Measurements from ENCODE around the gene TUBA8.
A peak's percentile ranks its signal among the peaks of the same experiment; 100 is the strongest.
"Not testable (repeated sequence)": the region's sequence is repeated elsewhere in the genome, so short reads cannot be mapped to it uniquely, and the experiment has no call there.

TUBA8 gene

GRCh38 chr22:18106550-18107341 lies 3.9 kb upstream of the TUBA8 start:
- H3K4me1 ChIP-seq (ENCODE audit: insufficient read depth, low read length); H3K36me3 ChIP-seq (ENCODE audit: insufficient read depth, low read length); H3K9ac ChIP-seq (ENCODE audit: low read depth, low read length); H3K27ac ChIP-seq (ENCODE audit: low read depth, low read length); H3K4me3 ChIP-seq (ENCODE audit: low read length); H3K9me3 ChIP-seq (ENCODE audit: insufficient read depth, low read depth, low read length): not testable (repeated sequence)
- 88% methylated on average over 4 of the region's 4 CpGs for WGBS
- H3K27me3 ChIP-seq (ENCODE audit: insufficient read depth, low read length) = peaks cover 33% of the 10 kb centered on the region

DNA sequence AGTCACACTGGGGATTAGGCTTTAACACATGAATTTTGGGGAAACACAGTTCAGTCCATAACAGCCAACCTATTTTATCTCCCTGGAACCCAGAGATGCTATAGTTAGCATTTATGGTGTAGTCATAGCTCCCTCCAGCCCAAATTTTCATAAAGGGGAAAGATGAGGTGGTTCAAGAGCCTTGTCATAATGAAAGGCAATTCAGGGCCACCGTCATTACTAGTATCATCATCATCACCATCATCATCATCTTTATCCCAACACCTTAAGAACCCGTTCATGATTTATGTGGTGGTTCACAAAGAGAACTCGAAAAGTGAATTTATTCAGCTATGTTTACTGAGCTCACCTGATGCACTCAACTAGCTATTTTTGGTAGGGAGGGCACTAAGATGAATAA lies 2.4 kb upstream of the TUBA8 start:
- no peak overlapping the region for H3K27ac ChIP-seq (ENCODE audit: low read depth, low read length)
- 93% methylated on average over 2 of the region's 3 CpGs for WGBS
- H3K9me3 ChIP-seq (ENCODE audit: insufficient read depth, low read depth, low read length) = no peaks in the 10 kb centered on the region; the same call in 1 of the 2 replicates
- H3K4me3 ChIP-seq (ENCODE audit: low read length) = no peak overlapping the region
- no peaks in the 10 kb centered on the region for H3K36me3 ChIP-seq (ENCODE audit: insufficient read depth, low read length)
- 0 out of 2 replicates have a peak, but pooled peaks cover 6% of the 10 kb centered on the region for H3K4me1 ChIP-seq (ENCODE audit: insufficient read depth, low read length)
- H3K27me3 ChIP-seq (ENCODE audit: insufficient read depth, low read length) = peaks cover 42% of the 10 kb centered on the region
- H3K9ac ChIP-seq (ENCODE audit: low read depth, low read length) = no peak overlapping the region

DNA sequence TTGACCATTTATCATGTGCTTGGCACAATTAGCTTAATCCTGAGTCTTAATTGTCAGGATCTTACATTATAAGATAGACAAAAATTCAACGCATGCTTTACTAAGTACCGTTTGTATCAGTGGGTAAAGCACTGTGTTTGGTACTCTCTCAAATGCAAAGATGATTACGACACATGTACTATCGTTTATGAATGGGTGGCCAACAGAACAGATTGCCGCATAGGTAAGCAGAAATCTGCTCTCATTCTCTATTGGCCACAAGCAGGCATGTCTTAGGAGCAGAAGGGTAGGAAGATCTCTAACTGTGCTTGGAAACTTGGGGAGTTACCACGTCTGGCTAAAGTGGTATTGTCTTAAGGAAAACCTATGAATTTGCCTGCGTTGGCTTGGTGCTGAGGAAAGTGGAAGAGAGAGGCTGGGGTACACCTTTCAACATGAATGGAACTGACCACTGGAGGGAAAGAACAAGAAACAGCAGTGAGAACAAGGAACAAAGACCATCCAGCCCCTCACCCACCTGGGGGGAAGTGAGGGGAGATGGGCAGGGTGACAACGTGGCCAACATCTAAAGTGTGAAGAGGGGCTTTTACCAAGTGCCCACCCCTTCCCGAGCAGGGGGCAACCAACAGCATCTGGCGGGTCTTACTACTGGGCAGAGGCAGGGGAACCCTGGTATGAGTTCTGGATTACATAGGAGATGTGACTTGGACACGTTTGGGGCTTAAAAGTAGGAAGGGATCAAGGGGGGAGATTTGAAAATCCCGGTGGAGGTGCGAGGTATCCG lies 1.0 kb upstream of the TUBA8 start:
- no peak overlapping the region for H3K27ac ChIP-seq (ENCODE audit: low read depth, low read length)
- H3K36me3 ChIP-seq (ENCODE audit: insufficient read depth, low read length) = no peaks in the 10 kb centered on the region
- 62% methylated on average over 14 of the region's 14 CpGs for WGBS
- H3K9ac ChIP-seq (ENCODE audit: low read depth, low read length) = no peak overlapping the region
- H3K27me3 ChIP-seq (ENCODE audit: insufficient read depth, low read length) = peaks cover 42% of the 10 kb centered on the region
- H3K9me3 ChIP-seq (ENCODE audit: insufficient read depth, low read depth, low read length) = no peaks in the 10 kb centered on the region; the same call in 1 of the 2 replicates
- H3K4me1 ChIP-seq (ENCODE audit: insufficient read depth, low read length) = 0 out of 2 replicates have a peak, but pooled peaks cover 6% of the 10 kb centered on the region
- H3K4me3 ChIP-seq (ENCODE audit: low read length) = peak overlapping the region; percentile 44; the same call in 1 of the 2 replicates

DNA sequence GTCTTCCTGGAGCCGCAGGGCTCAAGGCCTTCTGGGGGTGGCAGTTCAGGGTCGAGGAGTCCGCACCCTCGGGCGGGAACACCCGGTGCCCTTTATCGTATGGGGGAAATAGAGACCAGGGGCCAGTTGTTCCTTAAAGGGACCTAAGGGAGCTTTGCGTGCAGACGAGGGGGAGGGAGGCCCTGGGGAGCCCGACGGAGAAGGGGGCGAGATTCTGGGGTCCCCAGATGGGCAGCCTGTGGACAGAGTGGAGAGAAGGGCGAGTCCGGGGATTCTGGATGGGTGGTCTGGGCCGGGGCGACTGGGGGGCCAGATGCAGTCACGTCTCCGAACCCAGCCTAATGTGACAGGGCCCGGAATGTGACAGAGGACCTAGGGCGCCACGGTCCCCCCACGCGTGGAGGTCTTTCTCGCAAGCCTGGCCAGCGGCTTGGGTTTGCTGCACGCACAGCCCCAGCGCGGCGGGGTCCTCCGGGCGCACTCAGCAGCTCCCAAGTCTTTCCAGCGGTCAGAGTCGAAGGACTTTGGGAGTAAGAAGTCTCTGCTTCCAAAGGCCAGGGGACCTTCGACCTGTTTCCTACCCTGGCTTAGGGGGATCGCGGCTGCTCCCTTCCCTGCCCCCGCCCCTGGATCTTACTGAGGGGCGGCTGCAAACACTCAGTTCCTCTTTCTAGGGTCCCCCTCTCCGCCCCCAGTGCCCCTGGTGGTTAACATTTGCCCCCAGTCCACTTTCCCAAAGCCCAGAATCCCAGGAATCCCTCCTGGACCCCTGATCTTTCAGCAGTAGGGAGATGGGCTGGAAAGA lies 547 bp downstream of the TUBA8 start:
- Histone ChIP-seq H3K4me1 (ENCODE audit: insufficient read depth, low read length) (0 out of 2 replicates have a peak, but pooled peaks cover 6% of the 10 kb centered on the region), H3K36me3 (ENCODE audit: insufficient read depth, low read length) (no peaks in the 10 kb centered on the region), H3K27ac (ENCODE audit: low read depth, low read length) (no peak overlapping the region), H3K4me3 (ENCODE audit: low read length) (peak overlapping the region; percentile 44), H3K27me3 (ENCODE audit: insufficient read depth, low read length) (peaks cover 42% of the 10 kb centered on the region), H3K9me3 (ENCODE audit: insufficient read depth, low read depth, low read length) (no peaks in the 10 kb centered on the region; the same call in 1 of the 2 replicates), H3K9ac (ENCODE audit: low read depth, low read length) (no peak overlapping the region; the same call in 1 of the 2 replicates)
- 39% methylated on average over 39 of the region's 39 CpGs for WGBS

GRCh38 chr22:18111759-18112330 lies 1.2 kb downstream of the TUBA8 start:
- H3K27ac ChIP-seq (ENCODE audit: low read depth, low read length) = no peak overlapping the region
- H3K9me3 ChIP-seq (ENCODE audit: insufficient read depth, low read depth, low read length) = no peaks in the 10 kb centered on the region; the same call in 1 of the 2 replicates
- no peaks in the 10 kb centered on the region for H3K36me3 ChIP-seq (ENCODE audit: insufficient read depth, low read length)
- 0 out of 2 replicates have a peak, but pooled peaks cover 6% of the 10 kb centered on the region for H3K4me1 ChIP-seq (ENCODE audit: insufficient read depth, low read length)
- 79% methylated on average over 11 of the region's 12 CpGs for WGBS
- H3K27me3 ChIP-seq (ENCODE audit: insufficient read depth, low read length) = peaks cover 42% of the 10 kb centered on the region
- H3K9ac ChIP-seq (ENCODE audit: low read depth, low read length) = no peak overlapping the region
- no peak overlapping the region for H3K4me3 ChIP-seq (ENCODE audit: low read length)

DNA sequence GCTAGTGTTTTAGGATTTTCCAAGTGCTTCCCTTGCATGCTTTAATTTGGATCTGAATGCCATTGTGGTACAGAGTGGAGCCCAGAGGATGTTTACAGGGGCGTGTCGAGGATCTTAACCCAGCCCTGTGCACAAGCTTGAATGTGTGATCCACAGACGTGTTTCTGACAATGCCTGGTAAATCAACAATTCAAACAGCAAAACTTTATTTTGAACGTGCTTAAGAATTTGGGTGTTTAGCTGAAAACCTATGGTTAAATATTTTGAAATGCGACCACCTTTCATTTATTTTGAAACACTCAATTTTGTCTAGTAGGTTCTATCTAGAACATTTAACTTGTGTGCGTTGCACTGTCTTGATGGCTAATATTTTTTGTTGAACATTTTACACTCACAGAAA lies 1.8 kb downstream of the TUBA8 start:
- 83% methylated on average over 5 of the region's 6 CpGs for WGBS
- Histone ChIP-seq H3K36me3 (ENCODE audit: insufficient read depth, low read length) (no peaks in the 10 kb centered on the region), H3K4me3 (ENCODE audit: low read length) (no peak overlapping the region), H3K9me3 (ENCODE audit: insufficient read depth, low read depth, low read length) (no peaks in the 10 kb centered on the region; the same call in 1 of the 2 replicates), H3K9ac (ENCODE audit: low read depth, low read length) (no peak overlapping the region), H3K4me1 (ENCODE audit: insufficient read depth, low read length) (0 out of 2 replicates have a peak, but pooled peaks cover 6% of the 10 kb centered on the region), H3K27ac (ENCODE audit: low read depth, low read length) (no peak overlapping the region), H3K27me3 (ENCODE audit: insufficient read depth, low read length) (peaks cover 42% of the 10 kb centered on the region)

- 0 out of 2 replicates have a peak, but pooled peaks cover 6% of the 10 kb centered on the region for H3K4me1 ChIP-seq (ENCODE audit: insufficient read depth, low read length)
- 89% methylated on average over 11 of the region's 11 CpGs for WGBS
- H3K27me3 ChIP-seq (ENCODE audit: insufficient read depth, low read length) = peaks cover 36% of the 10 kb centered on the region
- no peak overlapping the region for H3K4me3 ChIP-seq (ENCODE audit: low read length)
- no peak overlapping the region for H3K9ac ChIP-seq (ENCODE audit: low read depth, low read length)
- no peak overlapping the region for H3K27ac ChIP-seq (ENCODE audit: low read depth, low read length)
- no peaks in the 10 kb centered on the region for H3K9me3 ChIP-seq (ENCODE audit: insufficient read depth, low read depth, low read length)
- H3K36me3 ChIP-seq (ENCODE audit: insufficient read depth, low read length) = no peaks in the 10 kb centered on the region
Observed at GRCh38 chr22:18113680-18114394, 3.2 kb downstream of the TUBA8 start.

DNA sequence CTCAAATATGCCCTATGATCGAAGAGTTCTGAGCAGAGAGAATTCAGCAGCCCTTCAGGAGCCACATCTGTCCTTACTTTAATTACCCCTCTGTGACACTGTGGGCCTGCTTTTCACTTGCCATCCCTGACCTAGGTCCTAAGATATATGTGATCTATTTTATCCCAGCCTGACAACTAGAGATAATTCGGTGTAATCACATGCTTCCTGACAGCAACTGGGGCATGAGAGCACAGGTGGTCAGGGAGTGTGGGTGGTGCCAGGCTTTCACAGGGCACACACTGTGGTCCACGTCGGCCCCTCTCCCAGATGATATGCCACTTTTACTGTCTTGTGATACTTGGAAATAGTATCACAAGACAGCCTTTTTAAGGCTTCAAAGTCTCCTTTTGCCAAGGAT lies 3.9 kb downstream of the TUBA8 start:
- Histone ChIP-seq H3K27ac (ENCODE audit: low read depth, low read length) (no peak overlapping the region), H3K36me3 (ENCODE audit: insufficient read depth, low read length) (no peaks in the 10 kb centered on the region), H3K27me3 (ENCODE audit: insufficient read depth, low read length) (peaks cover 31% of the 10 kb centered on the region), H3K9me3 (ENCODE audit: insufficient read depth, low read depth, low read length) (no peaks in the 10 kb centered on the region), H3K4me1 (ENCODE audit: insufficient read depth, low read length) (0 out of 2 replicates have a peak, but pooled peaks cover 6% of the 10 kb centered on the region), H3K9ac (ENCODE audit: low read depth, low read length) (no peak overlapping the region), H3K4me3 (ENCODE audit: low read length) (no peak overlapping the region)
- 93% methylated on average over 4 of the region's 4 CpGs for WGBS

GRCh38 chr22:18114976-18115652 lies 4.5 kb downstream of the TUBA8 start:
- Histone ChIP-seq H3K27me3 (ENCODE audit: insufficient read depth, low read length) (peaks cover 25% of the 10 kb centered on the region), H3K9me3 (ENCODE audit: insufficient read depth, low read depth, low read length) (no peaks in the 10 kb centered on the region), H3K9ac (ENCODE audit: low read depth, low read length) (no peak overlapping the region), H3K36me3 (ENCODE audit: insufficient read depth, low read length) (no peaks in the 10 kb centered on the region), H3K4me1 (ENCODE audit: insufficient read depth, low read length) (0 out of 2 replicates have a peak, but pooled peaks cover 6% of the 10 kb centered on the region), H3K27ac (ENCODE audit: low read depth, low read length) (no peak overlapping the region), H3K4me3 (ENCODE audit: low read length) (no peak overlapping the region)
- WGBS = 94% methylated on average over 15 of the region's 15 CpGs
